ENCODE measurements around the gene SEMA5B.

DNA sequence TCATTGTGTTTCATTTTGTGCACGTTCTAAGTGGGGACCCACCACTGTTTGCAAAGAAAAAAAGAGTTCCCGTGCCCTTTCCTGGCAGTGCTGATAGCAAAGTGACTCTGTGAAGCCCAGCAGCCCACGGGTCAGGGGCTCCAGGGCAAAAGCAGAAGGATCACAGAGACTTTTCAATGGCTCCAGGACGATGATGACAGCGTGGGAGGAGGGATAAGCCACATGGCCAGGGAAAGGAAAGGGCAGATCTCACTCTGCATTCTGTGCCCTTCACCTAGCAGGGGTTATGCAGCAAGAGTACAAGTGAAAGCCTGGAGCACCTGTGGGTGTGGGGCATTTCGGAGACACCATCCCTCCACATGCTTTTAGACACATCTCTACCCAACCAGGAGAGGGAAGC lies 35.4 kb downstream of the SEMA5B start:
- no peak for TF ChIP-seq POLR2A (IDR thresholded peaks at IDR 0.05)
- TF ChIP-seq, protein P1, sequence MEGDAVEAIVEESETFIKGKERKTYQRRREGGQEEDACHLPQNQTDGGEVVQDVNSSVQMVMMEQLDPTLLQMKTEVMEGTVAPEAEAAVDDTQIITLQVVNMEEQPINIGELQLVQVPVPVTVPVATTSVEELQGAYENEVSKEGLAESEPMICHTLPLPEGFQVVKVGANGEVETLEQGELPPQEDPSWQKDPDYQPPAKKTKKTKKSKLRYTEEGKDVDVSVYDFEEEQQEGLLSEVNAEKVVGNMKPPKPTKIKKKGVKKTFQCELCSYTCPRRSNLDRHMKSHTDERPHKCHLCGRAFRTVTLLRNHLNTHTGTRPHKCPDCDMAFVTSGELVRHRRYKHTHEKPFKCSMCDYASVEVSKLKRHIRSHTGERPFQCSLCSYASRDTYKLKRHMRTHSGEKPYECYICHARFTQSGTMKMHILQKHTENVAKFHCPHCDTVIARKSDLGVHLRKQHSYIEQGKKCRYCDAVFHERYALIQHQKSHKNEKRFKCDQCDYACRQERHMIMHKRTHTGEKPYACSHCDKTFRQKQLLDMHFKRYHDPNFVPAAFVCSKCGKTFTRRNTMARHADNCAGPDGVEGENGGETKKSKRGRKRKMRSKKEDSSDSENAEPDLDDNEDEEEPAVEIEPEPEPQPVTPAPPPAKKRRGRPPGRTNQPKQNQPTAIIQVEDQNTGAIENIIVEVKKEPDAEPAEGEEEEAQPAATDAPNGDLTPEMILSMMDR (IDR thresholded peaks at IDR 0.05): no peak
